Stimulated activated CD4-positive, alpha-beta T cell treated with anti-CD3 and anti-CD28 coated beads, Interleukin-4, amount 100 ng/mL, for 1 hour (primary cell): Measurements from ENCODE around the gene RNF144B.
"Not testable (repeated sequence)": the region's sequence is repeated elsewhere in the genome, so short reads cannot be mapped to it uniquely, and the experiment has no call there.

Experiments used
- DNase-seq: peaks from one replicate; pipeline ENCODE4 v3.0.0-alpha.2; 2020

RNF144B gene

DNA sequence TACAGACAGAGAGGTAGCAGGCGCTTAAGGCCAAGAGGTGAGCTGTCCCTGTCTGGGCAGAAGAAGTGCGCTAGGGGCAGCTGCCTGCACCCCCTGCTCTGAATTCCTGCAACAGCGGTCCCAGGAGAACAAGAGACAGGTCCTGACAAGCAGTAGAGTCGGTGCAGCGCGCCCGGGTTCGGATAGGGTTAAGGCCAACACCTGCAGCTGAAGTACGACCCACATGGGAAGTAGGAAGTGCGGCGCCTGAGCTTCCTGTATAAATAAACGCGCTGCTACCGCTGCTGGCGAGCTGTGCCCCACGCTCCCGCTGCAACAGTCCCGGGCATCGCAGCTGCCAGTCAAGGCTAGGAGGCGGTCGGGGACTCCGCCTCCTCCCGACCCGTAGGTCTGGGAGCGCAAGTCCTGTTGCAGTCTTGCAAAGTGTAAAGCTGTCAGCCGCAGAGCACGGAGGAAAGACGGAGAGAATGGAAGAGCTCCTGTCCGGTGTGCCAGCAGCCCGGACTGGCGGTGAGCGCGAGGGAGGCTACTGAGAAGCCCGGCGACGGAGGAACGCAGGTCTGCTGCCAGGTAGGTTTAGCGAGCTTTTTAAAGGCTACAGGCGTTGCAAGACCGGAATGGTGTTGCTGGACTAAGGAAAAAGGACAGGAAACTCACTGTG is at the start of gene RNF144B:
TSS of gene RNF144B (plus strand) at position 290 of the 661 bp plus-strand sequence. CDS start 12,185 bp downstream, outside the sequence.
- peak; percentile 63 for DNase-seq

DNA sequence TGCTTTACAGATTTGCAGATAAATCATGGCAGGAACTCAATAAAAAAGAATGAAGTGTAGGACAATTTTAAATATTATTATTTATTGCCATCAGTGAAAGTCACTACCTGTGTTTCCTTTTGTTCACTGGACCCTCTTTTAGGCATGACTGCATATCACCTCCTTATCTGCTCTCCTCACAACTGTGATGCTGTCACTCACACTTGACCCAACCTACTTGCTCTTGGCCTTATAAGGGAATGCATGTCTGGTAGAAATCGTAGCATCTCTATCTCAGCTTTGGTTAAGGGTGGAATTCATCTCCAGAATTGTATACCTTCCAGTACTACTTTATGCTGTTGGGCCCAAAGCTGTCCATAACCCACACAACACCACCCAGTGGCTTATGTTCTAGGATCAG is 47.6 kb upstream of the RNF144B start:
- no peak for DNase-seq

DNA sequence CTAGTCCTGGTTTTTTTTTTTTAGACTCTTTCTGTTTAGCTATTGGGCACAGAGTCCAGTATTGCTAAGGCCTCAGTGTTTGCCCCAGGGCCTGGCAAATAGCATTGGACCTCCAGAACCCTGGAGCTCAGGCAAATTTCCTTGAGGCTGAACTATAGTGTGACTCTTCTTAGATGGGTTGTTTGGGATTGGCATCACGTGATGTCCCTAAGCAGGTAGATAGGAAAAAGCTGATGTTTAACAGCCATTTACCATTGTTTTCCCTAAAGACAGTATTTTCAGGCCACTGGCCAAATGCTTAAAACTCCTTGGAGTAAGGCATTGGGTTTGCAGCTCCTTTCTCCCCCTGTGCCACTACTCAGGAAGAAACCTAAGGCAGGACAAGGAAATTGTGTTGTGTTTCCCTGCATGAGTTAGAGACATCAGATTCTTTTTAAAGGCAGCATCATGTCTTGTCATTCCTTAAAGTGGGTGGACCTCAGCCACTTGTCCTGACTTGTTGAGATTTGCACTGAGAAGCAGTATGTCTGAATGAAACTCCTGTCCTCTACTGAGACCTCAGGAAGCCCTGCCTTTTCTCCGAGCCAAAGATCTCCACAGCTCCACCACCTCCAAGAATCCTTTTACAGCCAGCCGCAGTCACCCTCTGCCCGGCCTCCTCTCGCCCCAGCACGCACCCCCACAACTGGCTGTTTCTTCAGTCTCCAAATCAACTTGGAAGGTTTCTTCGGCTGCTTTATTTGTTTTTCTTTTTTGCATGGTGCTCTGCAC is 46.2 kb upstream of the RNF144B start:
- DNase-seq = no peak

DNA sequence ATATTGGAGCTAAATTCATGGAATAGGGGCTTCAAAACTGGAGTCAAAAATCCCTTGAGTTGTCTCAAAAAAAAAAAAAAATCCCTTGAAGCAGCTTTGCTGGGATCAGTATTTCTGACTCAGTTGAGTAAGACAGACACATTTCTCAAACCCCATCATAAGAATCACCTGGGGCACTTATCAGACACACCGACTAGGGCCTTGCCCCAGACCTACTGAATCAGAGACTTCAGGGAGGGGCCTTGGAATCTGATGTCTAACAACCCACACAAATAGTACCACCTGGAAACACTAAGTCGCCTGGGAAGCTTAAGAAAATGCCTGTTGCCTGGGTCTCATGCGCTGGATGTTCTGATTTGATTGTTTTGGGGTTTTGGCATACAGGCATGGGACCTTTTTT is 44.9 kb upstream of the RNF144B start:
- no peak for DNase-seq

DNA sequence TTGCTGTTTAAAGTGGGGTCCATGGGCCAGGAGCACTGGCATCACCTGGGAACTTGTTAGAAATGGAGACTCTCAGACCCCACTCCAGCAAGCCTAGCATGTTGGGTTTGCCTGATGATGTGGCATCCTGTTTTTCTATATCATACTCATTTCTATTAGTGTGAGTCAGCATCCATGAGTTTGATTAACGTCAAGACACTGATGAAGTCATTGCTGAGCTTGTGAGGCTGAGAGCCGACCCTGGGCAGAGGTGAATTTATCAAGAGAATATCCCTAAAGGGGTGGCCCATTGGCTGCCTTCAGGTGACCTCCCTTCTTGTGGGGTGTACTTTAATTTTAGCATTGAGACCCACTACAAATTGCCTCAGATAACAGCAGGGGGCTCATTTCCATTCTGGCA is 43.4 kb upstream of the RNF144B start:
- no peak for DNase-seq

DNA sequence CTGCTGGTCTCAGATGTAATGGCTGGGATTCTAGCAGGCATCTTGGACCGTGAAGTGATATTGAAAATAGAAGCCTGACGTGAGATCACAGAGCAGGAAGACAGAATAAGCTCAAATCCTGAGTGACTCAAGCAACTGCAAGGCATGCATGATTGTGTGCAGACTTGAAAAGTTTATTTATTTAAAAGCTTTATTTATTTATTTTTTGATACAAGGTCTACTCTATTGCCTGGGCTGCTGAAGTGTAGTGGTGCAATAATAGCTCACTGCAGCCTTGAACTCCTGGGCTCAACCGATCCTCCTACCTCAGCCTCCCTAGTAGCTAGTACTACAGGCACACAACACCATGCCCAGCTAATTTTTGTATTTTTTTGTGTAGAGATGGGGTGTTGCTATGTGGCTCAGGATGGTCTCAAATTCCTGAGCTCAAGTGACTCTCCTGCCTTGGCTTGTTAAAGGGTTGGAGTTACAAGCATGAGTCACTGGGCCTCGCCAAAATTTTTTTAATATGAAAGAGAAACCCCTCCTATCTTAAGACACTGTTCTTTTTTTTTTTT is 40.1 kb upstream of the RNF144B start:
- DNase-seq = no peak

DNA sequence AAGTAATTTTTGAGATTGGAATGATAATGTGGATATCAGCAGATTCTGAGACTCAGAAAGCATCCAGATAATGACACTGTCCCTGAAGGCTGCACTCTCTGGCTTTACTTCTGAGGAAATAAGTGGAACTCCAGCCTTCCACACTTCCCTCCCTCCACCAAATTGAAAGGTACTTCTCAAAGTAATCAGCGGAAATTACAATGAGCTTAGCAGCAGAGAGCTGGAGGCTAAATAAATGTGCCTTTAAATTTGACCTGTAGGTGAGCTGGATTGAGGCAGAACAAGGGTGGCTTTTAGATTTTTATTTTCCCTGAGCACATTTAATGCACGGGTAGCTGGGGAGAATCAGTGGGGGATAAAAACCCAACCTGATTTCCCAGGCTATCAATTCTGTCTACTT is 39.3 kb upstream of the RNF144B start:
- DNase-seq = no peak

DNA sequence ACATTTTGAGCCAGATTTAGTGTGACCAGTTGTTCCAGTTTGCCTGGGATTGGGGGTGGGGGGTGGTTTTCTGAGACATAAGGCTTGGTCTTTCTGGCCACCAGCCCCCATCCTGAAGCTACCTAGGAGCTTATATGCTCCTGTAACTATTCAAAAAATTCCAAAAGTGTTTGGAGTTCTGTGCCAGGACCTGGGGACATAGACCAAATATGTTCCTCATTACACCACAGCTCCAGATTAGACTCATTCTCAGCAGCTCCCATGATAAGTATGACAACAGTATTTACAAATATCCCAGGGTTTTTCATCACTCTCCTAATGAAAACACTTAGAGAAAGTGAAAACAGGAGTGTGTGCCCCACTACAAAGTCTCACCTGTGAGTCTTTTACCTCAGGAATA is 37.8 kb upstream of the RNF144B start:
- no peak for DNase-seq

DNA sequence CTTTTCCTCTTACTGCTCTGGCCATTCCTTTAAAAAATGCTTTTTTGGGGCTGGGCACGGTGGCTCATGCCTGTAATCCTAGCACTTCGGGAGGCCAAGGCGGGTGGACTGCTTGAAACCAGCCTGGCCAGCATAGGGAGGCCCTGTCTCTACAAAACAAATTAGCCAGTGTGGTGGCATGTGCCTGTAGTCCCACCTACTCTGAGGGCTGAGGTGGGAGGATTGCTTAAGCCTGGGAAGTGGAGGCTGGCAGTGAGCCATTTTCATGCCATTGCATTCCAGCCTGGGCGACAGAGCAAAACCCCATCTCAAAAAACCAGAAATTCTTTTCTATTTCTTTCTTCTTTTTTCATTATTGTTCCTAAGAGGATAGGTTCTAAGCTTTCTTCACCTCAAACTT is 36.9 kb upstream of the RNF144B start:
- DNase-seq = no peak

DNA sequence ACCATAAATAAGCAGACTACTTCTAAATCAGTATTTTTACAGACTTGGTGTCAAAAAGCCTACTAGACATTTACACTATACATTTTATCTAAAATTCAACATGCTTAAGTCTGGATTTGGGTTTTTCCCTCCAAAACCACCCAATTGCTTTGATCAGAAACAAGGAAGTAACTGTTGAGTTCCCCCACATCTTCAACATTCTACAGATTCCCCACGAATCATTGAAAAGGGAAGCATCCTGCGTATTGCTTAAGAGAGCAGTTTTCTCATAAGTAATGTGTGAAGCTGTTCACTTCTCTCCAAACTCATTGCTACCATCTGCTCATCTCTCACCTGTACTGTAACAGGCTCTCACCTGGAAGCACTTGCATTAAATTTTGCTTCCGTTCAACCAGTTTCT is 36.4 kb upstream of the RNF144B start:
- no peak for DNase-seq

DNA sequence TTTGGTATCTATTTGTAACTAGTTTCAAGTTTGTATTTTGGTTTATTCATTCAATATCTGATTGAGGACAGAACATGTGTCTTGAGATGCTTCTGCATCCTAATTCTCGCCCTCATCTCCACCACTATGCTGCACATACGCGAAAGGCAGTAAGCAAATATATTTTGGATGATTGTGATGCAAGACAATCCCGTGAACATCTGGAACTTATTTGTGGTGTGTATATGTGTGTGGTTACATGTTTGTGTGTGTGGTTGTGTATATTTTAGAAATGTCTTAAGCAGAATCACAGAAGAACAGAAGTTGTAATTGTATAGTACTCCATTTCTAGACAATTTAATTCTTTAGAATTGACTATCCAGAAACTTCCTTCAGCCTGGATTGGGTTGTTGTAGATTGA is 35.1 kb upstream of the RNF144B start:
- DNase-seq = no peak

DNA sequence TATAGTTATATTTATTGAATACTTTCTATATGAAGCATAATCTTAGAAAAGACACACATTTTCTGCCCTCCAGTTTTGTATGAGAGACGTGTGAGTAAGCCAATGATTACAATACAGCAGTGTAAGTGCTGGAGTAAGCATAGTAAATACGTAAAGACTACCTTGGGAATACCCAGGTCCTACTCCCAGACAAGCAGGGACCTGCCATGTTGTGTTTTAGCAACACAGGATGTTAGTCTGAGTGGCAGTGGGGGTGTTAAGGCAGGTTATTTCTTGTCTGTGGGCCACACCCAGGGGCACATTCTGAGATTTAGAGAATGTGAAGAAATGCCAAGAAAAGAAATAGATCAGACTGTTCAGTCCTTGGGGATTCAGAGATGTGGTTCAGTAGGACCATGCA is 34.3 kb upstream of the RNF144B start:
- DNase-seq = no peak

DNA sequence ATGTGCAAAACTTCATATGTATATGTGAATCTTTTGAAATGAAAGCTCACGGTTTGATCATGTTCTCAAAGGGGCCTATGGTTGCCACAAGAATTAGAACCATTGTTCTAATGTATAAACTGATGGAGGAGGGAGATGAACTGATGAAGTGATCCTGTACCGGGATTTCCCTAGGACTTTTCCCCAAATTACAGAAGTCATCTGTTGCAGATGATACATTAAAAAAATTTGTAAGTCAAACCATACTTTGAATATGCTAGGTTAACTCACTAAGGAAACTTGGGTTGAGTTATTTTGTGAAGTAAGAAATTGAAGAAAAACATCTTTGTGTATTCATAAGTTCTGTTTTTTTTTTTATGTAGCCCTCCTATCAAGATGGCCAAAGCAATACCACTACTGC is 33.9 kb upstream of the RNF144B start:
- no peak for DNase-seq

DNA sequence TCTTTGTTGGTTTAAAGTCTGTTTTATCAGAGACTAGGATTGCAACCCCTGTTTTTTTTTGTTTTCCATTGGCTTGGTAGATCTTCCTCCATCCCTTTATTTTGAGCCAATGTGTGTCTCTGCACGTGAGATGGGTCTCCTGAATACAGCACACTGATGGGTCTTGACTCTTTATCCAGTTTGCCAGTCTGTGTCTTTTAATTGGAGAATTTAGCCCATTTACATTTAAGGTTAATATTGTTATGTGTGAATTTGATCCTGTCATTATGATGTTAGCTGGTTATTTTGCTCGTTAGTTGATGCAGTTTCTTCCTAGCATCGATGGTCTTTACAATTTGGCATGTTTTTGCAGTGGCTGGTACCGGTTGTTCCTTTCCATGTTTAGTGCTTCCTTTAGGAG is 29.6 kb upstream of the RNF144B start:
- not testable (repeated sequence) for DNase-seq

DNA sequence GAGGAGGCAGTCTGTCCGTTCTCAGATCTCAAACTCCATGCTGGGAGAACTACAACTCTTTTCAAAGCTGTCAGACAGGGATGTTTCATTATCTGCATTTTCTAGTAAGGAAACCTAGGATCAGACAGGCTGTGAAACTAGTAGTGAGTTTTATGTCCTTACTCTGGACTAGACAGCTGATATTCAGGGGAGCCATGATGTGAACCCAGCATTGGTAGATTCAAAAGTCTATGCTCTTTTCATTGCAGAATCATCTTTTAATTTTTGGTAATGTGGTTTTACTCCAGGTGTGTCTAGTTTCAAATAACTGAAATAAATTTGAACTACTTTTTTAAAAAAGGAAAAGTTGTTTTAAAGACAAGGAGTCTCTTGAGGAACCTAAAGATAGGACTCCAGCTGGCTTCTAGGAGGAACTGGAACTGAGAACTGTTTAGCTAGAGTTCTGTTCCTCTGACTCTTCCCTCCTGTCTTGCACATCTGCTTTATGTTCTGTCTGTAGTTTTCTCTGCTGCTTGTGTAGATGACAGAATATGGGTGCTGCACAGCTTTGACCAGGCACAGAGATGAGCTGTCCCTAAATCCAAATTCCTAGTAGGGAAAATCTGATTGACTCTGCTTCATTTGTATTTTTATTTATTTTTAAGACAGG is 27.8 kb upstream of the RNF144B start:
- no peak for DNase-seq

DNA sequence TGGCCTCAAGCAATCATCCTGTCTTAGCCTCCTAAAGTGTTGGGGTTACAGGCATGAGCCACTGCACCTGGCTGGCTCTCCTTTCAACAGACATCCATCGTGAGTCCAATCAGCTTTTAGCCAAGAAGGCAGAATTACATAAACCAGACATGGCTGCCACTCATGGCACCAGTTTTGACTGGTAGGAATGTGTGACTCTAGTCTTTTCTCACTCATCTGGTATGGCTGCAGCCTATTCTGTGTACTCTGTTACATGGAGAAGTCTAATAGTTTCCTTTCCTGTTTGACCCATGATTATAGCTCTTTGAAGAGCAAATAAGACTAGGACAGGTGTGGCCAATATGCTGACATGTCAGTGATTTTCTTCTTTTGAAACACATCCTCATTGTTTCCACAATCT is 27.0 kb upstream of the RNF144B start:
- no peak for DNase-seq

DNA sequence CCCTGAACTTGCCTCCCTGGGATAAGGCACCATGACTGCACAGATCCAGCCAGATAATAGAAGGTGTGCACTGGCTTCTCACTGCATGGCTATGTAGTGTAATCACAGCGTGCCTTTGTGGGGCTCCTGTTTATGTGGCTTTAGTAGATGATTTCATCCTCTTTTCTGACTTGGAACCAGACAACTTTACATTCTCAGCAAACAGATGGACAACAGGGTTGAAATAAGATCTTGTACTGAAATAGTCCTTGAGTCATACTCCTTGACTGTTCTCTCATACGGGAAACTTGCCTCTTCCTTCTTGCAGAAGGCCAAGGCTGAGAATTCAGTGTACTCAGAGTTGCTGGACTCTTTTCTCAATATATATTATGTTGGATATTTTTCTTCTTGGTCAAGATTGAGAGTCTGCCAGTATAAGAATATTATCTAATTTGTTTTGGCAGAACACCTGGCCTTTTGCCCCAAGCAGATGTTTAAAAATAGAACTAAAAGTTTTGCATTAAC is 25.0 kb upstream of the RNF144B start:
- no peak for DNase-seq

DNA sequence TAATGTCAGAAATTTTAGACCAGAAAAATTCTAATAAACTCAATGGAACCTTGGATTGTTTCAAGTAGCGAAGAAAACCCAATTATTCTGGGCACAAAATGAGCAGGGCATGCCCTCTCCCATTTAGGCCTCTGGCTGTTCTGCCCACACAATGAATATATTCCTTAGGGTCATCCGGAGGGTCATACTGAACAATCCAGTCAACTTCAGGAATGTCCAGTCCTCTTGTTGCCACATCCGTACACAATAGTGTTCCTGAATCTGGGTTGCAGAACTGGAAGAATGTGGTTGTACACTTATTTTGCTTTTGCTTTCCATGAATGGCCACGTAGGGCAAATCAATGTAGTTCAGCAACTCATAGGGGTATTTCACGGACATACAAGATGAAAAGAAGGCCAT is 23.4 kb upstream of the RNF144B start:
- DNase-seq = no peak

DNA sequence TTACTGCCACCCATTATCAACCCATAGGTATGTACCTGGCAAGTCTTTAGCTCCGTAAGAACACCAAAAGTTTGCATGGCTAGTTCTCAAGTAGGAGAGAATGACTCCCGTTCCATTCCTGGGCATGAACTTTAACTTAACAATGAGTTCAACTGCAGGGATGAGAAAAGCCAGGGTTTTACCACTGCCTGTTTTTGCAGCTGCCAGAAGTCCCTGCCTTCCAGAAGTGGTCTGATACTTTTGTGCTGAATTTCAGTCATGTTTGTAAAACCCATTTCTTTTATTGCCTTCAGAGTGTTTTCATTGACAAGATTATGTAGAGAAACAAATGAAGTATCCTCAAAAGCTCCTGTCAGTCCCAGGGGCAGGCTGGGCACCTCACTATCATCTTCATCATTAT is 22.6 kb upstream of the RNF144B start:
- not testable (repeated sequence) for DNase-seq

DNA sequence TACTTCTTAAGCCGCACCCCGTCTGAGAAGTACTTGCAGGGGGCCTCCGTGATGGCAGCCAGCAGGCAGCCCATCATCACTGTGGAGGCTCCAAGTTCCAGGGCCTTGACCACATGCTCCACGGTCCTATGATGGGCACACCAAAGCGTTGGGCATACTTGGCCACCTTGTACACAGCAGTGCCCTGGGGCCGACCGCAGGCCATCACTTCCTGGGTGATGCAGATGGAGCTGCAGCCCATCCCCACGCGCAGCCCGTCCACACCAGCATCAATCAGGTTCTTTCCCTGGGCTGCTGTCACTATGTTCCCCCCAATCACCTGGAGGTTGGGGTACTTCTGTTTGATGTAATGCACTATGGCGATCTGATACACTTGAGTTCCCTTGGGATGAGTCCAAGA is 19.8 kb upstream of the RNF144B start:
- no peak for DNase-seq

DNA sequence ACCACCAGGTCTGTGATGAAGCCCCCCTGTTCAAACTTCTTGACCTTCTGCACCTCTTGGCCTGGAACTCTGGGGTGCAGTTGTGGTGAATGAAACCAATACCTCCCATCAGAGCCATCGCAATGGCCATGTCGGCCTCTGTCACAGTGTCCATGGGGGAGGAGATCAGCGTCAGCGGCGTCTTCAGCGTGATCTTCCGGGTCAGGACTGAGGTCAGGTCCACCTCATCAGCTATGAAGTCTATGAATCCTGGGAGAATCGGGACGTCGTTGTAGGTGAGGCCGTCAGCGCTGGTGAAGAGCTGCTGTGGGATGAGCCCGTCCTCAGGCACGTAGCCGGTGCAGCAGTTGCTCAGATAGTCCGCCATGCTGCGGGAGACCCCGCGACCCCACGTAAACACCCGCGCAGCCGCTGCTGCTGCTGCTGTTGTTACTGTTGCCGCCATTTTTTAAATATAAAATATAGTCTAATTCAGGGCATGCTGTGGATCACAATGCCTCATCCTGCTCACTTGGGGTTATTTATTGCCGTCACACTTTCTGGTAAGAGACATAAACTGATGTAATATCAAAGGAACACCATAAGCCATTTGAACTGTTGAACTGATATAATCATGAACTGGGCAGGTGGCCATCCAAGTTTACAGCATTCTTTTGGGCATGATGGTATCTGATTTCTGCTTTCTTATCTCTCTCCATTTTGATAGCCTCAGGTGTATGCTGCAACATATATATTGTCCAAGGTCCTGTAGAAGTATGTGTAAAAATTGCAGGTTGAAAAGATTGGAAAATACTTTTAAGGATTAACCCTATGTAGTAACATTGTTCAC is 18.7 kb upstream of the RNF144B start:
- no peak for DNase-seq

DNA sequence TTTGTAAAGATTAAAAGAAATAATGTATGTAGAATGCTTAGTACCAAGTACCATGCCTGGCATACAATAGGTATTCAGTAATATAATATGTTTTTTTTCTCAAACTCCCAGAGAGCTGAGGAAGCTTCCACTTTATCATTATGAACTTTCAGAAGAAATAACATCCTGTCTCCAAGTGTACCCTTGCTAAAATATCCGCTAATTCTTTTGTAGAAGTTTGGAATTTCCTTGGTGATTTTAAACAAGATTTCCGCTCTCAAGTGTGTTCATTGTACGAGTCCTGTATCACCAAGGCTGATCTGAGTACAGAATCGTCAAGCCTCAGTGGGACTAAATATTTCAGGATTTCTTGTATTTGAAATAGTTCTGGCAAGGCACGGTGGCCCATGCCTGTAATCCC is 16.1 kb upstream of the RNF144B start:
- DNase-seq = no peak

DNA sequence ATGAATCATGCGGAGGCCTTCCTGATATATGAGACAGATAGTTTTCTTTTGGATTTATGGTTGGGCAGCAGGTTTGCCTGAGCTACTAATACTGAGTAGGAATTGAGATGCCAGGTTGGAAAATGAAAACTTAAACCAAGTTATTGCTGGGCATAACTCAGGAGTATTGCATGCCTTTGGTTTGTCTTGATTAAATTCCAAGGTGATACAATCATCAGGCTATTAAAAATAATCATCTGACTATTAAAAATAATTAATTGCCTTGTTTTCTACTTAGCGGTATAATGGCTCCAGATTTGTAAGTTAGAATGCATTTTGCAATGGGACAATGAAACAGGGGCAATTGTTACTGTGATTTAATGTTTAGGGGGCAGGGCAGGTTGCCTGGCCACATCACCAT is 15.5 kb upstream of the RNF144B start:
- no peak for DNase-seq
